ENCODE results near the gene RAB39A.

- TF ChIP-seq CTCF (conservative IDR thresholded peaks at IDR 0.05; ENCODE audit: low read length) = no peak
- TF ChIP-seq EZH2phosphoT487 (IDR thresholded peaks at IDR 0.05; ENCODE audit: borderline replicate concordance, low read depth, low read length) = no peak
Observed at GRCh38 chr11:107991868-107992414, 63.7 kb downstream of the RAB39A start.
